ENCODE data around the gene SPAG4. TPM values are rescaled to one million over a fixed set of nuclear protein-coding genes. Genes with fewer than 3 reads are reported as not detected.

SPAG4 gene
- total RNA-seq, 1 donor from 2014 or later, result 4.2 TPM

DNA sequence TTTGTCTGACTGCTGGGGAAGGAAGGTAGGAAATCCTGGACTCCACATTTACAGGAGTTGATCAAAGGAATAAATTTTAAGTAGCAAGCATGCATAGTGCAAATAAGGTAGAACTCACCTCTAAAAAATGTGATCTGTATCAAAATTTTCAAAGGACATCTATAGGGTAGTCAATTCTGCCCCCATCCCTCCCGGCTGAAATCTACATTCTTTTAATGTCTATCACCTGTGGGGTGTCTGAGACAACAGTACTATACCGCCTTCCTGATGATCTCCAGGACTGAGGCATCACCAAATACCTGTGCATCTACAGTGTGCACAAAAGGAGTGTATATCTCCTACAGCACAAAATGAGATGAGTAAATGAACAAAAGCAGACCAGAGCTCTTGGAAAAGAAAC lies 29.2 kb downstream of the SPAG4 start:
- no peak overlapping the region for H3K27ac ChIP-seq
- H3K36me3 ChIP-seq, result no peaks in the 10 kb centered on the region
- TF ChIP-seq, protein P1, sequence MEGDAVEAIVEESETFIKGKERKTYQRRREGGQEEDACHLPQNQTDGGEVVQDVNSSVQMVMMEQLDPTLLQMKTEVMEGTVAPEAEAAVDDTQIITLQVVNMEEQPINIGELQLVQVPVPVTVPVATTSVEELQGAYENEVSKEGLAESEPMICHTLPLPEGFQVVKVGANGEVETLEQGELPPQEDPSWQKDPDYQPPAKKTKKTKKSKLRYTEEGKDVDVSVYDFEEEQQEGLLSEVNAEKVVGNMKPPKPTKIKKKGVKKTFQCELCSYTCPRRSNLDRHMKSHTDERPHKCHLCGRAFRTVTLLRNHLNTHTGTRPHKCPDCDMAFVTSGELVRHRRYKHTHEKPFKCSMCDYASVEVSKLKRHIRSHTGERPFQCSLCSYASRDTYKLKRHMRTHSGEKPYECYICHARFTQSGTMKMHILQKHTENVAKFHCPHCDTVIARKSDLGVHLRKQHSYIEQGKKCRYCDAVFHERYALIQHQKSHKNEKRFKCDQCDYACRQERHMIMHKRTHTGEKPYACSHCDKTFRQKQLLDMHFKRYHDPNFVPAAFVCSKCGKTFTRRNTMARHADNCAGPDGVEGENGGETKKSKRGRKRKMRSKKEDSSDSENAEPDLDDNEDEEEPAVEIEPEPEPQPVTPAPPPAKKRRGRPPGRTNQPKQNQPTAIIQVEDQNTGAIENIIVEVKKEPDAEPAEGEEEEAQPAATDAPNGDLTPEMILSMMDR (IDR thresholded peaks at IDR 0.05), result no peak
- H3K4me1 ChIP-seq, result peaks cover 18% of the 10 kb centered on the region
- H3K27me3 ChIP-seq (ENCODE audit: low read depth), result no peaks in the 10 kb centered on the region
- intact Hi-C loops (cut with DNase I), result no loop called here
- H3K4me3 ChIP-seq, result no peak overlapping the region
- ATAC-seq (no peak), DNase-seq (no peak)
- no peaks in the 10 kb centered on the region for H3K9me3 ChIP-seq

DNA sequence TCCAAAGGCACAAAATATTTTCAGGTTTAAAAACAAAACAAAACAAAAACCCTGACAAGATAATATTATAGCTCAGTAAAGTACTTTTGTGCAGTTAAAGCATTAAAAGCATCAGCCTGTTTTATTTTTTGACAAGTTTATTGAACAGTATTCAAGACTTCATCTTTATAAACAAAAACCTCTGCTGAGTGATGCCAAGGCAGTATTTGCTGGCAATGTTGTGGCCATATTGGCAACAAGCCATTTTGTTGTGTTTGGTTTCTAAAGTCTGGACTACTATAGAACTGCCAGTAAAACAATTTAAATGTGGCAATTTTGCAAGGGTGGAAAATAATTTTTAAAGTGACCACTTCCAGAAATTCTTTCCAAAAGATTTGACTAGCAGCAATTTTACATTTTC lies 33.2 kb downstream of the SPAG4 start:
- peaks cover 17% of the 10 kb centered on the region for H3K36me3 ChIP-seq
- no peaks in the 10 kb centered on the region for H3K27me3 ChIP-seq (ENCODE audit: low read depth)
- ATAC-seq (no peak), DNase-seq (no peak)
- TF ChIP-seq, protein P1 (IDR thresholded peaks at IDR 0.05), result no peak
- peaks cover 35% of the 10 kb centered on the region for H3K4me1 ChIP-seq
- no peak overlapping the region for H3K4me3 ChIP-seq
- no peaks in the 10 kb centered on the region for H3K9me3 ChIP-seq
- no peak overlapping the region for H3K27ac ChIP-seq
- intact Hi-C loops (cut with DNase I), result no loop called here

DNA sequence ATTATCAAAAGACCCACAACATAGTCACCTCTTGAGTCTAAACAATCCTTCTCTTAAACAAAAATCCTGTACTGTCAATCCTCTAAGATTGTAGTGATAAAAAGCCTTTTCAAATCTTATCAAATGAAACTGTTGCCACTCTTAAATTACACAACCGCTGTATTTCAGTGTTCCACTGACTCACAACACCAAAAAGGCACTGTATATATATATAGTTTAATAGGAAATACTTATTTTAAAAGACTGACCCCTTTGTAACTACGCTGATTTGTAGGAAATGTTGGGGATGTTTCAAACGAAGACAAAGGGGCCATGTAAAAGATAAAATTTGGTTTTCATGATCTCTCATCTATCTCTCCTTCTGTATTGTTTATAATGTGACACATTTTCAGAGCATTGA lies 35.0 kb downstream of the SPAG4 start:
- no peaks in the 10 kb centered on the region for H3K9me3 ChIP-seq
- H3K36me3 ChIP-seq, result peaks cover 32% of the 10 kb centered on the region
- TF ChIP-seq, protein P1 (IDR thresholded peaks at IDR 0.05), result no peak
- H3K27me3 ChIP-seq (ENCODE audit: low read depth), result no peaks in the 10 kb centered on the region
- DNase-seq (no peak), ATAC-seq (no peak)
- intact Hi-C loops (cut with DNase I), result no loop called here
- H3K27ac ChIP-seq, result no peak overlapping the region
- peaks cover 35% of the 10 kb centered on the region for H3K4me1 ChIP-seq
- H3K4me3 ChIP-seq, result no peak overlapping the region

DNA sequence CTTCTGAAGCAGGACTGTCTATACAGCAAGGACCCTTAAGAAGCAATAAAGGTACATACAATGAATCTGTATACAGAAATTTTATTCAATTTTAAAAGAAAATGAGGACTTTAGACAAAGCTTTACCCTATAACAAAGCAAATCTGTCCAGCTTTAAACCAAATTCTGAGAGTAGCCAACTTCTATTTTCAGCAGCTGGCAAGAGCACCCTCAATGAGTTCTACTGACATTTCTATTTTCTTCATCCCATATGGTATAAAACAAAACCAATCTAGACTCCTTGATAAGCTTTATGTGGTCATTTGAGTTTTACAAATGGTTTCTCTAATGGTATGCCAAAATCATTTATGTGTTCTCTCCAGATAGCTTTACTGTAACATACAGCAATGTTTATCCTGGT lies 36.3 kb downstream of the SPAG4 start:
- Histone ChIP-seq H3K9me3 (no peaks in the 10 kb centered on the region), H3K36me3 (peaks cover 32% of the 10 kb centered on the region), H3K27me3 (ENCODE audit: low read depth) (no peaks in the 10 kb centered on the region), H3K27ac (no peak overlapping the region), H3K4me1 (peaks cover 45% of the 10 kb centered on the region), H3K4me3 (no peak overlapping the region)
- DNase-seq (no peak), ATAC-seq (no peak)
- intact Hi-C loops (cut with DNase I), result no loop called here
- TF ChIP-seq, protein P1 (IDR thresholded peaks at IDR 0.05), result no peak

DNA sequence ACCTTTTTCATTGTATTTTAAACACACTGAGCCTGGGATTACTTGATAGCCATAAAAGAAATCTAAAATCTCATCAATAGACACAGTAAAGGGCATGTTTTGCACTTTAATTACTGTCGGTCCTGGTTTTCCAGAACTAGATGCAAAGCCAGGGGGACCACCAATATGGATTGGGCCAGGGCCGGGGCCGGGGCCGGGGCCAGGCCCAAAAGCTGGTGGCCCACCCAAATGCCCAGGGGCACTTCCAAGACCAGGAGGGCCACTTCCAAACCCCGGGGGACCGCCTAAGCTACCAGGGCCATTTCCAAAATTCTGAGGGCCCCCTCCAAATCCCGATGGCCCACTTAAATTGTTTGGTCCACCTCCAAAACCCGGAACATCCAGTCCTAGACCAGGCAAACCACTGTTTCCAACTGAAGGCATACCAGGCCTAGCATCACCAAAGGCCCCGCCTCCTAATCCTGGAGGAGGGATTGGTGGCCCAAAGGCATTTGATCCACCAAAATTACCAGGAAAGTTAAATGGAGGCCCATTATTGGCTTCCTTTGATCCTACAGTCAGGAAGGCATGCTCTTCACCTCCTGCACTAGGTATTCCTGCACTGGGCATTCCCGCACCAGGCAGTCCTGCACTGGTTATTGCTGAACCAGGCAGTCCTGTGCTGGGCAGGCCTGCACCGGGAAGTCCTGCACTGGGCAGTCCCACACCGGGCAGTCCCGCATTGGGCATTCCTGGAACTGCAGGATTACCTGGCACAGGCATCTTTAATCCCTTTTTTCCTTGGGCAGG lies 37.2 kb downstream of the SPAG4 start:
- Histone ChIP-seq H3K36me3 (peaks cover 32% of the 10 kb centered on the region), H3K9me3 (no peaks in the 10 kb centered on the region), H3K4me1 (peaks cover 54% of the 10 kb centered on the region), H3K27me3 (ENCODE audit: low read depth) (no peaks in the 10 kb centered on the region), H3K27ac (no peak overlapping the region), H3K4me3 (no peak overlapping the region)
- TF ChIP-seq, protein P1 (IDR thresholded peaks at IDR 0.05), result no peak
- intact Hi-C loops (cut with DNase I), result no loop called here
- ATAC-seq, result no peak
- no peak for DNase-seq

Measured in lower lobe of right lung (tissue), 2 donors.